Measurements from ENCODE around the gene LUC7L3. TPM values are rescaled to one million over a fixed set of nuclear protein-coding genes. Genes with fewer than 3 reads are reported as not detected.

Gene LUC7L3
- total RNA-seq, 1 experiment from 2014 or later, result 154 TPM

DNA sequence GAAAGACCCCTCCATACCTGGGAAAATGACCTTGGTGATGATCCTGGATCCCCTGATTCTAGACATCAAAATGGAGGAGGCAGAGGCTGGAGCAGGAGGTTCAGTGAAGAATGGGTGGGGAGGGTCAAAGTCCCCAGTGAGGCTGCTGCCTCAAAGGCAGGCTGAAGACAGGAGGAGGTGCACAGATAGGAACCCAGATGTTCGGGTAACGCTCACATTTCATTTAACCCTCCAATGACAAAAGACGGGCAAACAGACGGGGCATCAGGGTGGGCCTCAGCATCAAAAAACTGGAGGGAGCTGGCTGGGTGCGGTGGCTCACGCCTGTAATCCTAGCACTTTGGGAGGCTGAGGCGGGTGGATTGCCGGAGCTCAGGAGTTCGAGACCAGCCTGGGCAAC, 48.0 kb downstream of the LUC7L3 start, which contains the start of gene ANKRD40CL:
Gene ANKRD40CL, minus strand, starts transcription at position 73 of the 400 bp plus-strand sequence. CDS start 605 bp downstream, outside the sequence.
- Histone ChIP-seq H2BK120ac (ENCODE audit: low read depth, low read length, poor library complexity, severe bottlenecking) (no peak within 1 kb of the TSS), H3K23ac (ENCODE audit: insufficient read length, low read depth, low read length) (no peak within 1 kb of the TSS), H4K5ac (ENCODE audit: insufficient read length, low read depth, low read length) (no peak within 1 kb of the TSS), H3K9ac (ENCODE audit: extremely low read depth, insufficient read length, low read length) (no peak within 1 kb of the TSS), H3K18ac (ENCODE audit: insufficient read length, low read depth, low read length) (no peak within 1 kb of the TSS), H3K23me2 (ENCODE audit: insufficient read length, low read depth, low read length, poor library complexity, severe bottlenecking) (no peaks in the 10 kb centered on the region), H4K20me1 (ENCODE audit: control insufficient read depth, insufficient read depth, insufficient read length) (no peaks in the 10 kb centered on the region), H2AK5ac (ENCODE audit: insufficient read length, low read length) (no peak within 1 kb of the TSS), H2BK15ac (ENCODE audit: low read depth, low read length) (no peak within 1 kb of the TSS), H3K79me2 (ENCODE audit: insufficient read depth, low read length) (no peaks in the 10 kb centered on the region), H4K8ac (replicated peaks; ENCODE audit: insufficient read length, low read depth, low read length) (no peak within 1 kb of the TSS), H3K14ac (ENCODE audit: insufficient read depth, low read length) (no peak within 1 kb of the TSS), H3K27ac (ENCODE audit: insufficient read length, low read depth, low read length) (no peak within 1 kb of the TSS), H3K56ac (ENCODE audit: insufficient read length, low read depth, low read length) (no peak within 1 kb of the TSS), H3K9me3 (ENCODE audit: control insufficient read depth, low read depth, low read length) (no peaks in the 10 kb centered on the region), H2BK12ac (ENCODE audit: insufficient read length, low read depth, low read length) (no peak within 1 kb of the TSS), H3K4me1 (ENCODE audit: insufficient read depth, low read length) (peaks cover 4% of the 10 kb centered on the region; the same call in 1 of the 2 replicates), H3K4me2 (ENCODE audit: insufficient read depth, insufficient read length, low read length) (no peak within 1 kb of the TSS), H4K91ac (ENCODE audit: insufficient read length, low read depth, low read length) (no peak within 1 kb of the TSS), H3K27me3 (ENCODE audit: insufficient read depth, low read length) (no peaks in the 10 kb centered on the region), H3K79me1 (ENCODE audit: insufficient read depth, low read depth, low read length, poor library complexity, severe bottlenecking) (no peaks in the 10 kb centered on the region), H3K4ac (ENCODE audit: low read depth, low read length) (no peak within 1 kb of the TSS), H2AFZ (ENCODE audit: low read length) (no peak within 1 kb of the TSS), H2BK20ac (ENCODE audit: low read depth, low read length, poor library complexity, severe bottlenecking) (no peak within 1 kb of the TSS), H2BK5ac (ENCODE audit: insufficient read length, low read length) (no peak within 1 kb of the TSS), H3T11ph (ENCODE audit: low read length) (no peak within 1 kb of the TSS)
- H3K4me1 Mint-ChIP-seq, result peaks cover 16 to 26% of the 10 kb centered on the region in 2 experiments
- no peaks in the 10 kb centered on the region for H3K9me3 Mint-ChIP-seq
- DNase-seq, result peak; percentile 21
- H3K36me3 Mint-ChIP-seq (ENCODE audit: insufficient read depth in 1 of 3, low read depth in 3 of 3), result no peaks in the 10 kb centered on the region
- H3K4me3 Mint-ChIP-seq, result no peak within 1 kb of the TSS
- no peaks in the 10 kb centered on the region for H3K27me3 Mint-ChIP-seq (ENCODE audit: low read depth)
- TF ChIP-seq, protein P1, sequence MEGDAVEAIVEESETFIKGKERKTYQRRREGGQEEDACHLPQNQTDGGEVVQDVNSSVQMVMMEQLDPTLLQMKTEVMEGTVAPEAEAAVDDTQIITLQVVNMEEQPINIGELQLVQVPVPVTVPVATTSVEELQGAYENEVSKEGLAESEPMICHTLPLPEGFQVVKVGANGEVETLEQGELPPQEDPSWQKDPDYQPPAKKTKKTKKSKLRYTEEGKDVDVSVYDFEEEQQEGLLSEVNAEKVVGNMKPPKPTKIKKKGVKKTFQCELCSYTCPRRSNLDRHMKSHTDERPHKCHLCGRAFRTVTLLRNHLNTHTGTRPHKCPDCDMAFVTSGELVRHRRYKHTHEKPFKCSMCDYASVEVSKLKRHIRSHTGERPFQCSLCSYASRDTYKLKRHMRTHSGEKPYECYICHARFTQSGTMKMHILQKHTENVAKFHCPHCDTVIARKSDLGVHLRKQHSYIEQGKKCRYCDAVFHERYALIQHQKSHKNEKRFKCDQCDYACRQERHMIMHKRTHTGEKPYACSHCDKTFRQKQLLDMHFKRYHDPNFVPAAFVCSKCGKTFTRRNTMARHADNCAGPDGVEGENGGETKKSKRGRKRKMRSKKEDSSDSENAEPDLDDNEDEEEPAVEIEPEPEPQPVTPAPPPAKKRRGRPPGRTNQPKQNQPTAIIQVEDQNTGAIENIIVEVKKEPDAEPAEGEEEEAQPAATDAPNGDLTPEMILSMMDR (conservative IDR thresholded peaks at IDR 0.05), result no peak
- peak within 1 kb of the TSS in 2 of 3 experiments; percentile 2 to 53; a peak in 2 of 7 replicates for H3K27ac Mint-ChIP-seq
- WGBS (ENCODE audit: extremely low coverage, insufficient read length, low lambda C conversion rate), result no CpG with 5 or more reads among the region's 9 CpGs
